ENCODE measurements around the gene CACHD1.

DNA sequence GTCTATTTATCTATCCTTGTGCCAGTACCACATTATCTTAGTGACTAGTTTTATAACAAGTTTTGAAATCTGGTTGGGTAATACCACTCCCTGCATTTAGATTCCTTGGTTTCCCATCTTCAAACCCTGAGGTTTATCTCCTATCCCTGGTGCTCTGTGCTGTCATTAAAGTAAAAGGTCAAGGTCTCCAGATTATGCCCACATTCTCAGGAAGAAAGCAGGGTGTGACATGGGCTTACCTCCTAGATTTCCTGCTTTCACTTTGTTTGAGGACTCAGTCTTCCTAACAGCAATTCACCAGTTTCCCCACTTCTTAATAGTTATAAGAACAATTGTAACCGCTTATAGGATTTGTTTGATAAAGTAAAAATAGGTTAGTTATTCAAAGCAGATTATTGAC lies 86.0 kb downstream of the CACHD1 start:
- TF ChIP-seq, protein P1, sequence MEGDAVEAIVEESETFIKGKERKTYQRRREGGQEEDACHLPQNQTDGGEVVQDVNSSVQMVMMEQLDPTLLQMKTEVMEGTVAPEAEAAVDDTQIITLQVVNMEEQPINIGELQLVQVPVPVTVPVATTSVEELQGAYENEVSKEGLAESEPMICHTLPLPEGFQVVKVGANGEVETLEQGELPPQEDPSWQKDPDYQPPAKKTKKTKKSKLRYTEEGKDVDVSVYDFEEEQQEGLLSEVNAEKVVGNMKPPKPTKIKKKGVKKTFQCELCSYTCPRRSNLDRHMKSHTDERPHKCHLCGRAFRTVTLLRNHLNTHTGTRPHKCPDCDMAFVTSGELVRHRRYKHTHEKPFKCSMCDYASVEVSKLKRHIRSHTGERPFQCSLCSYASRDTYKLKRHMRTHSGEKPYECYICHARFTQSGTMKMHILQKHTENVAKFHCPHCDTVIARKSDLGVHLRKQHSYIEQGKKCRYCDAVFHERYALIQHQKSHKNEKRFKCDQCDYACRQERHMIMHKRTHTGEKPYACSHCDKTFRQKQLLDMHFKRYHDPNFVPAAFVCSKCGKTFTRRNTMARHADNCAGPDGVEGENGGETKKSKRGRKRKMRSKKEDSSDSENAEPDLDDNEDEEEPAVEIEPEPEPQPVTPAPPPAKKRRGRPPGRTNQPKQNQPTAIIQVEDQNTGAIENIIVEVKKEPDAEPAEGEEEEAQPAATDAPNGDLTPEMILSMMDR (IDR thresholded peaks at IDR 0.05): no peak
- no peak for TF ChIP-seq POLR2A (IDR thresholded peaks at IDR 0.05)
